GM12878 (cell line): ENCODE measurements around the gene ANKS1A. TPM values are rescaled to one million over a fixed set of nuclear protein-coding genes. Genes with fewer than 3 reads are reported as not detected.

Experiments used
- ATAC-seq: fragments of 200-7000 bp; cut with Tn5 transposase; 3 replicates; pipeline ENCODE4 v1.9.1; 2020; ENCODE audit warnings: mild to moderate bottlenecking, moderate library complexity
- BruUV-seq: library from RNA; stranded (reverse); fragments of 400-500 nt; replicated peaks from 2 replicates; lab custom pipeline; 2021; lab: Mats Ljungman, UMichigan
- CTCF ChIA-PET: fragments of 300-600 bp; sonication (Branson Sonifier 250); formaldehyde crosslinking; extraction: SDS; loops from one replicate; lab custom pipeline; 2021; ENCODE audit warnings: inconsistent platforms; lab: Yijun Ruan, JAX
- POLR2A ChIA-PET: fragments of 350-600 bp; formaldehyde crosslinking; extraction: SDS; loops from one replicate; lab custom pipeline; 2021; ENCODE audit warnings: inconsistent platforms; lab: Charles Lee
- RAD21 ChIA-PET: fragments of 300-600 bp; sonication (Branson Sonifier 250); formaldehyde crosslinking; loops from one replicate; lab custom pipeline; 2023; ENCODE audit warnings: antibody characterized with exemption; ENCODE audit not compliant: unreplicated experiment; lab: Charles Lee
- SMC1A ChIA-PET: fragments of 300-600 bp; sonication (Branson Sonifier 250); formaldehyde crosslinking; loops from one replicate; lab custom pipeline; 2023; ENCODE audit not compliant: unreplicated experiment, uncharacterized antibody; lab: Charles Lee
- DNase-seq: peaks from one replicate; pipeline ENCODE4 v3.0.0-alpha.2; 2011; ENCODE audit warnings: low read depth, low spot score
- FAIRE-seq: peaks from 3 replicates; lab custom pipeline; 2011; peaks lifted over from hg19 to GRCh38; lab: Jason Lieb, UNC
- H2AFZ ChIP-seq: 2 replicates; pipeline ENCODE4 v1.6.0; 2011; ENCODE audit warnings: low read depth, low read length, control low read depth; ENCODE audit not compliant: control insufficient read depth
- H3K27ac ChIP-seq: 2 replicates; pipeline ENCODE4 v1.5.1; 2011; ENCODE audit warnings: control low read depth; ENCODE audit not compliant: control insufficient read depth, insufficient read depth
- H3K27me3 ChIP-seq, 2 experiments: replicated peaks in 1 of 2; 2 replicates each; pipeline versions ENCODE4 v1.6.0 to v1.6.1; 2011; ENCODE audit warnings: low read length in 1 of 2; ENCODE audit not compliant: control insufficient read depth in 2 of 2, insufficient read depth in 2 of 2
- H3K36me3 ChIP-seq, 2 experiments: 2 replicates each; pipeline ENCODE4 v1.5.1; 2011; ENCODE audit warnings: low read length in 1 of 2; ENCODE audit not compliant: control insufficient read depth in 2 of 2, insufficient read depth in 2 of 2
- H3K4me1 ChIP-seq: 2 replicates; pipeline ENCODE4 v1.6.1; 2011; ENCODE audit warnings: mild to moderate bottlenecking, low read length, moderate library complexity, mixed read lengths; ENCODE audit not compliant: control insufficient read depth, insufficient read depth
- H3K4me2 ChIP-seq: 2 replicates; pipeline ENCODE4 v1.6.0; 2011; ENCODE audit warnings: control low read depth; ENCODE audit not compliant: control insufficient read depth, insufficient read depth
- H3K4me3 ChIP-seq: fragments of 200-600 bp; sonication (generic); 2 replicates; pipeline ENCODE4 v1.5.1; 2016
- H3K79me2 ChIP-seq: 2 replicates; pipeline ENCODE4 v1.6.0; 2011; ENCODE audit warnings: low read length; ENCODE audit not compliant: control insufficient read depth, insufficient read depth
- H3K9ac ChIP-seq: 2 replicates; pipeline ENCODE4 v1.8.0; 2011; ENCODE audit warnings: low read length, control low read depth, mixed read lengths; ENCODE audit not compliant: control insufficient read depth, insufficient read depth
- H3K9me3 ChIP-seq: replicated peaks from 3 replicates; pipeline ENCODE4 v1.5.1; 2011; ENCODE audit warnings: mild to moderate bottlenecking, low read length; ENCODE audit not compliant: control insufficient read depth, insufficient read depth
- H4K20me1 ChIP-seq: 2 replicates; pipeline ENCODE4 v1.6.0; 2011; ENCODE audit not compliant: control insufficient read depth, insufficient read depth
- EP300 ChIP-seq, 2 experiments: fragments of 150-350 bp in 1 of 2; IDR thresholded peaks; 2 replicates each; pipeline ENCODE4 v1.6.1; 2011 to 2012; ENCODE audit warnings: low read depth in 2 of 2, low read length in 2 of 2, borderline replicate concordance in 1 of 2, improper control_type of control experiment in 1 of 2, inconsistent platforms in 1 of 2; ENCODE audit not compliant: control insufficient read depth in 1 of 2
- KLF5 ChIP-seq: fragments of 450-650 bp; IDR thresholded peaks from 2 replicates; pipeline ENCODE4 v1.6.1; 2014; ENCODE audit warnings: mild to moderate bottlenecking; ENCODE audit not compliant: partially characterized antibody
- MYB ChIP-seq: fragments of 150-350 bp; IDR thresholded peaks from 2 replicates; pipeline ENCODE4 v1.6.1; 2014; ENCODE audit warnings: mild to moderate bottlenecking, low read depth, low read length, borderline replicate concordance
- NFYA ChIP-seq: IDR thresholded peaks from 2 replicates; pipeline ENCODE4 v1.6.1; 2011; ENCODE audit warnings: low read depth, mild to moderate bottlenecking, low read length, improper control_type of control experiment, borderline replicate concordance
- NRF1 ChIP-seq: conservative IDR thresholded peaks from 2 replicates; pipeline ENCODE4 v1.6.1; 2011; ENCODE audit warnings: mild to moderate bottlenecking, low read depth, low read length, improper control_type of control experiment
- SPI1 ChIP-seq: IDR thresholded peaks from 2 replicates; pipeline ENCODE4 v1.6.1; 2011; ENCODE audit warnings: low read depth, mild to moderate bottlenecking, low read length, moderate library complexity, borderline replicate concordance; ENCODE audit not compliant: insufficient read depth
- SREBF1 ChIP-seq: IDR thresholded peaks from 2 replicates; pipeline ENCODE4 v1.6.1; 2012; ENCODE audit warnings: mild to moderate bottlenecking, low read length
- TAF1 ChIP-seq: IDR thresholded peaks from 2 replicates; pipeline ENCODE4 v1.6.1; 2011; ENCODE audit warnings: mild to moderate bottlenecking, low read depth, low read length, borderline replicate concordance
- WGBS: methylation state at CpG from one replicate; pipeline ENCODE4 v1.1.6; 2016; ENCODE audit warnings: low lambda C conversion rate; ENCODE audit not compliant: insufficient replicate concordance, insufficient coverage; ENCODE audit errors: missing lambda C conversion rate; 5-methylcytosine and 5-hydroxymethylcytosine counted together
- in situ Hi-C: fragments of 300-500 bp; cut with MboI; formaldehyde crosslinking; loops from 9 replicates; pipeline ENCODE4 v1.14.3; 2018; ENCODE audit warnings: mixed read lengths
- intact Hi-C: fragments of 100-400 bp; cut with micrococcal nuclease; formaldehyde crosslinking; loops from one replicate; pipeline ENCODE4 v1.14.2; 2022; ENCODE audit not compliant: unreplicated experiment
- polyA plus RNA-seq, 11 experiments: library from polyadenylated mRNA; depleted of rRNA in 4 of 11; unstranded in 6 of 11; stranded (reverse) in 5 of 11; fragments of >200 nt; fragmentation: Nextera tagmentation in 4 of 11; fragmentation: Illumina TruSeq in 1 of 11; extraction: Ambion mirVana in 4 of 11; extraction: Trizol in 1 of 11; gene quantifications; 1 replicate in 1 of 11; 2 replicates in 10 of 11; pipeline versions ENCODE4 v1.2.1 to v1.2.3, GENCODE V29; 2011 to 2016; ENCODE audit warnings: inconsistent platforms in 2 of 11, missing spikeins in 2 of 11, low read depth in 1 of 11
- total RNA-seq, 4 experiments: library from RNA; depleted of rRNA in 3 of 4; stranded (reverse); fragments of >200 nt in 3 of 4; fragmentation: Illumina TruSeq in 1 of 4; extraction: Trizol in 1 of 4; gene quantifications; 2 replicates each; pipeline versions ENCODE4 v1.2.1 to v1.2.3, GENCODE V29; 2013 to 2021

ANKS1A gene
- total and polyA plus RNA-seq, 10 of the 15 experiments (the other 5 are each of a cell fraction or from before 2014, with no cell fraction given): 0.60 to 7.0 (median 3.0) TPM

DNA sequence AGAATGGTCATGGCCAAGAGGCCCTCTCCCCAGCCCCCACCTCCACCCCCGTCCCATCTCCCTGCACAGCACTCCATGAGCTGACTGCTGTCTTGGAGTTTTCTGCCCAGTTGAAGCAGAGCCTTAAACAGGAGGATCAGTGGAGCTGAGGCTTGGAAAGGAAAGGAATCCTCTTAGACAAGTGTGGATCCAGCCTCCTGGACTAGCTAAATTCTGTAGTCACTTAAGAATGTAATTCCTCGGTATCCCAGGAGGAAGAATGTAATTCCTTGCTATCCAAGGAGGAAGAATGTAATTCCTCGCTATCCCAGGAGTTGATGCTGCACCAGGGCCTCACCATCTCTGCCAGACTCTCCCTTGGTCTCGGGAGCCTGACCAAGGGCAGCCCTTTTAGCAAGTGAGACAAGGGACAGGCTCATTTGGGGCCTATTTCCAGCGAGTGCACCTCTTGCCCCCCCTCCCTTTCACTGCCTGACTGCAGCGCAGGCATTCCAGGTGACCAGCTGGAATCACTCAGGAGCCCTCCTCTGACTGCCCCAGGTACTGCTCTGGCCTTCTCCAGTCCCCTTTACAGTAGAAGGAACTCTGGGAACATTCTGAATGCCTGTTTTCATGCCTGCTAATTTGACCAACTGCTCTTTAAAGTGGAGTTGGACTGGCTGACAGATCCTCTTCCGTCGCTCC, 175.8 kb downstream of the ANKS1A start:
- Histone ChIP-seq H3K27me3 (no peaks in the 10 kb centered on the region), H3K4me1 (no peaks in the 10 kb centered on the region), H2AFZ (no peak overlapping the region), H3K4me2 (no peak overlapping the region), H4K20me1 (no peaks in the 10 kb centered on the region)
- no peak for DNase-seq
- CTCF ChIA-PET: interaction anchor here (0.7 kb wide), 1 partner anchor 10 kb away, joined by 3 read pairs; no protein-coding TSS in a partner anchor
- POLR2A ChIA-PET: no interaction called here
- in situ Hi-C loops: no loop called here
- FAIRE-seq: no peak
- SMC1A ChIA-PET: interaction anchor here (1.1 kb wide), 1 partner anchor 78 kb away, joined by 3 read pairs; no protein-coding TSS in a partner anchor
- TF ChIP-seq MYB (no peak), TAF1 (no peak), NFYA (no peak), SREBF1 (no peak), NRF1 (no peak), SPI1 (no peak), KLF5 (no peak), EP300 (IDR thresholded peaks at IDR 0.05; ENCODE audit: borderline replicate concordance in 1 of 2, control insufficient read depth in 1 of 2, low read depth in 2 of 2, low read length in 2 of 2) (no peak)
- TF ChIP-seq, all 136 proteins: peak for 0
- H3K9me3 ChIP-seq: no peaks in the 10 kb centered on the region
- H3K4me3 ChIP-seq: no peak overlapping the region
- 77% methylated on average over 8 of the region's 8 CpGs for WGBS
- no peaks in the 10 kb centered on the region for H3K79me2 ChIP-seq
- no peak for ATAC-seq
- H3K27ac ChIP-seq: no peak overlapping the region
- no peaks in the 10 kb centered on the region for H3K36me3 ChIP-seq
- no peak overlapping the region for H3K9ac ChIP-seq
- RAD21 ChIA-PET: no interaction called here
- intact Hi-C loops: no loop called here
- BruUV-seq: no TSS peak
